SK-N-SH (cell line): Measurements from ENCODE around the gene SASH1. TPM values are rescaled to one million over a fixed set of nuclear protein-coding genes. Genes with fewer than 3 reads are reported as not detected.

ENCODE experiments used
- CTCF ChIA-PET: fragments of 300-600, 350-600 bp; formaldehyde crosslinking; extraction: SDS; loops from one replicate; lab custom pipeline; 2021; lab: Yijun Ruan, JAX
- POLR2A ChIA-PET: fragments of 350-600 bp; sonication (Branson Sonifier 250); formaldehyde crosslinking; extraction: SDS; loops from one replicate; lab custom pipeline; 2020; ENCODE audit warnings: antibody characterized with exemption, inconsistent platforms; lab: Yijun Ruan, JAX
- DNase-seq: peaks from one replicate; pipeline ENCODE4 v3.0.0; 2012
- H2AFZ ChIP-seq: fragments of 200-600 bp; sonication (generic); 2 replicates; pipeline ENCODE4 v1.8.1; 2016; ENCODE audit warnings: antibody characterized with exemption, mild to moderate bottlenecking, low read depth
- H3F3A ChIP-seq: fragments of 200-600 bp; sonication (generic); replicated peaks from 2 replicates; pipeline ENCODE3; 2016; ENCODE audit warnings: antibody characterized with exemption, mild to moderate bottlenecking; ENCODE audit not compliant: insufficient read depth
- H3K27ac ChIP-seq, 2 experiments: fragments of 200-500 bp in 1 of 2; fragments of 200-600 bp in 1 of 2; sonication (Bioruptor generic) in 1 of 2; sonication (generic), shearing (Covaris generic) in 1 of 2; 2 replicates each; pipeline versions ENCODE4 v1.5.1 to v1.6.1; 2014 to 2016; ENCODE audit warnings: low read depth in 2 of 2, inconsistent platforms in 1 of 2, low read length in 1 of 2, mild to moderate bottlenecking in 1 of 2, mixed read lengths in 1 of 2
- H3K27me3 ChIP-seq: fragments of 200-600 bp; sonication (generic), shearing (Covaris generic); 2 replicates; pipeline ENCODE4 v1.6.1; 2016; ENCODE audit warnings: mixed run types; ENCODE audit not compliant: insufficient read depth
- H3K36me3 ChIP-seq, 2 experiments: fragments of 200-500 bp in 1 of 2; fragments of 200-600 bp in 1 of 2; sonication (Bioruptor generic) in 1 of 2; sonication (generic) in 1 of 2; replicated peaks in 1 of 2; 2 replicates each; pipeline versions ENCODE3 to v1.5.1; 2014 to 2016; ENCODE audit warnings: low read length in 1 of 2, mild to moderate bottlenecking in 1 of 2; ENCODE audit not compliant: insufficient read depth in 2 of 2, control insufficient read depth in 1 of 2
- H3K4me1 ChIP-seq, 2 experiments: fragments of 200-500 bp in 1 of 2; fragments of 200-600 bp in 1 of 2; sonication (Bioruptor generic) in 1 of 2; sonication (generic), shearing (Covaris generic) in 1 of 2; 2 replicates each; pipeline versions ENCODE4 v1.5.1 to v1.6.1; 2014 to 2016; ENCODE audit warnings: low read depth in 1 of 2, low read length in 1 of 2, mixed run types in 1 of 2; ENCODE audit not compliant: insufficient read depth in 2 of 2, control insufficient read depth in 1 of 2
- H3K4me2 ChIP-seq: fragments of 200-600 bp; sonication (generic), shearing (Covaris generic); 2 replicates; pipeline ENCODE4 v1.6.1; 2017; ENCODE audit warnings: mixed run types
- H3K4me3 ChIP-seq, 2 experiments: fragments of 200-500 bp in 1 of 2; fragments of 200-600 bp in 1 of 2; sonication (Bioruptor generic) in 1 of 2; sonication (generic), shearing (Covaris generic) in 1 of 2; 2 replicates each; pipeline versions ENCODE4 v1.5.1 to v1.8.1; 2014 to 2016; ENCODE audit warnings: low read depth in 2 of 2, inconsistent platforms in 1 of 2, low read length in 1 of 2, mild to moderate bottlenecking in 1 of 2, mixed read lengths in 1 of 2, moderate library complexity in 1 of 2
- H3K79me2 ChIP-seq: fragments of 200-600 bp; sonication (generic); 2 replicates; pipeline ENCODE4 v1.8.1; 2017; ENCODE audit warnings: mild to moderate bottlenecking; ENCODE audit not compliant: insufficient read depth
- H3K9ac ChIP-seq: fragments of 200-600 bp; sonication (generic); 2 replicates; pipeline ENCODE4 v1.6.1; 2017; ENCODE audit warnings: mixed run types
- H3K9me2 ChIP-seq: fragments of 200-600 bp; sonication (generic); 2 replicates; pipeline ENCODE4 v1.6.1; 2017; ENCODE audit warnings: mixed run types
- H3K9me3 ChIP-seq: fragments of 200-600 bp; sonication (generic); 2 replicates; pipeline ENCODE4 v1.6.1; 2017; ENCODE audit warnings: mixed run types, mild to moderate bottlenecking, moderate library complexity
- H4K20me1 ChIP-seq: fragments of 200-600 bp; sonication (generic); 2 replicates; pipeline ENCODE4 v1.6.1; 2017; ENCODE audit warnings: mild to moderate bottlenecking, mixed run types; ENCODE audit not compliant: insufficient read depth
- CHD2 ChIP-seq: fragments of 150-350 bp; IDR thresholded peaks from 2 replicates; pipeline ENCODE4 v1.6.1; 2018; ENCODE audit warnings: low read length; ENCODE audit not compliant: partially characterized antibody
- CTCF ChIP-seq: fragments of 200-600 bp; sonication (generic); IDR thresholded peaks from 2 replicates; pipeline ENCODE4 v1.6.1; 2017; ENCODE audit warnings: antibody characterized with exemption, mild to moderate bottlenecking, moderate library complexity
- ELF1 ChIP-seq: IDR thresholded peaks from 2 replicates; pipeline ENCODE4 v1.4.0; 2012
- EP300 ChIP-seq, 2 experiments: IDR thresholded peaks; 2 replicates each; pipeline versions ENCODE4 v1.4.0 to v1.6.1; 2012; ENCODE audit warnings: borderline replicate concordance in 1 of 2, low read depth in 1 of 2, low read length in 1 of 2
- EZH2phosphoT487 ChIP-seq: fragments of 200-600 bp; sonication (generic); IDR thresholded peaks from 2 replicates; pipeline ENCODE4 v1.6.1; 2017; ENCODE audit warnings: low read depth, mixed run types, mild to moderate bottlenecking, antibody characterized with exemption, moderate library complexity, borderline replicate concordance
- FOSL2 ChIP-seq: IDR thresholded peaks from 2 replicates; pipeline ENCODE4 v1.4.0; 2012; ENCODE audit warnings: low read depth, mild to moderate bottlenecking, moderate library complexity, borderline replicate concordance
- FOXJ3 ChIP-seq: sonication (generic); formaldehyde crosslinking; IDR thresholded peaks from 2 replicates; pipeline ENCODE4 v1.5.1; 2020; ENCODE audit warnings: mild to moderate bottlenecking, missing genetic modification reagents
- IRF3 ChIP-seq: fragments of 150-350 bp; IDR thresholded peaks from 2 replicates; pipeline ENCODE4 v1.6.1; 2016; ENCODE audit warnings: mild to moderate bottlenecking, low read depth, low read length
- JUND ChIP-seq: IDR thresholded peaks from 2 replicates; pipeline ENCODE4 v1.4.0; 2012
- MXI1 ChIP-seq: IDR thresholded peaks from 2 replicates; pipeline ENCODE4 v1.6.1; 2012; ENCODE audit warnings: mild to moderate bottlenecking, low read depth, low read length, improper control_type of control experiment
- NRF1 ChIP-seq: IDR thresholded peaks from 2 replicates; pipeline ENCODE4 v1.6.1; 2012; ENCODE audit warnings: low read depth, mild to moderate bottlenecking, low read length
- PBX3 ChIP-seq: IDR thresholded peaks from 2 replicates; pipeline ENCODE4; 2012
- RAD21 ChIP-seq: IDR thresholded peaks from 2 replicates; pipeline ENCODE4 v1.6.1; 2012; ENCODE audit warnings: mild to moderate bottlenecking, low read length
- REST ChIP-seq: IDR thresholded peaks from 2 replicates; pipeline ENCODE4 v1.6.1; 2012; ENCODE audit warnings: mild to moderate bottlenecking, low read depth, low read length, moderate library complexity
- RFX5 ChIP-seq: IDR thresholded peaks from 2 replicates; pipeline ENCODE4 v1.6.1; 2012; ENCODE audit warnings: mild to moderate bottlenecking, improper control_type of control experiment, low read length
- SMC3 ChIP-seq: IDR thresholded peaks from 2 replicates; pipeline ENCODE4 v1.6.1; 2012; ENCODE audit warnings: low read depth, low read length, improper control_type of control experiment
- TAF1 ChIP-seq: IDR thresholded peaks from 2 replicates; pipeline ENCODE4 v1.6.1; 2012; ENCODE audit warnings: low read depth, mild to moderate bottlenecking, low read length, moderate library complexity, borderline replicate concordance
- TCF12 ChIP-seq: IDR thresholded peaks from 2 replicates; pipeline ENCODE4 v1.4.0; 2012
- TEAD4 ChIP-seq: IDR thresholded peaks from 2 replicates; pipeline ENCODE4 v1.4.0; 2012; ENCODE audit warnings: mild to moderate bottlenecking, borderline replicate concordance; ENCODE audit not compliant: insufficient read depth
- YY1 ChIP-seq: IDR thresholded peaks from 2 replicates; pipeline ENCODE4 v1.4.0; 2012; ENCODE audit warnings: low read depth, mild to moderate bottlenecking
- WGBS: methylation state at CpG from one replicate; pipeline ENCODE4 v1.1.6; 2017; ENCODE audit warnings: low lambda C conversion rate; 5-methylcytosine and 5-hydroxymethylcytosine counted together
- polyA plus RNA-seq, 3 experiments: library from polyadenylated mRNA; depleted of rRNA; stranded (reverse); fragments of >200 nt; gene quantifications; 2 replicates each; pipeline ENCODE4 v1.2.3, GENCODE V29; 2012

SASH1 gene
- polyA plus RNA-seq, 1 of the 3 experiments (the other 2 are of a cell fraction): 19.8 TPM

GRCh38 chr6:148323344-148323743, 19.3 kb upstream of the SASH1 start:
- H3K4me2 ChIP-seq: peak overlapping the region; percentile 47
- peak overlapping the region; percentile 49; the same call in 1 of the 2 replicates for H3K9ac ChIP-seq
- ChIA-PET CTCF (no interaction called here), POLR2A (no interaction called here)
- no peak overlapping the region for H2AFZ ChIP-seq
- H3K79me2 ChIP-seq: peaks cover 69% of the 10 kb centered on the region
- peaks cover 0 to 10% of the 10 kb centered on the region in 2 experiments; a peak in 2 of 4 replicates for H3K4me1 ChIP-seq
- no peak overlapping the region for H3K4me3 ChIP-seq
- H3F3A ChIP-seq: peaks cover 43% of the 10 kb centered on the region
- H3K36me3 ChIP-seq: peaks cover 0 to 19% of the 10 kb centered on the region in 2 experiments
- no peaks in the 10 kb centered on the region for H3K9me3 ChIP-seq
- no peak for DNase-seq
- no peaks in the 10 kb centered on the region for H3K27me3 ChIP-seq
- TF ChIP-seq PBX3 (peak; percentile 64), MXI1 (no peak), TAF1 (no peak), FOSL2 (peak; percentile 50; the same call in 1 of the 2 replicates), TCF12 (peak; percentile 82), TEAD4 (no peak), EZH2phosphoT487 (no peak), NRF1 (no peak), SMC3 (no peak), RFX5 (no peak), CTCF (no peak), IRF3 (no peak), RAD21 (no peak), CHD2 (no peak), ELF1 (no peak), JUND (peak; percentile 32; the same call in 1 of the 2 replicates), REST (no peak), EP300 (IDR thresholded peaks at IDR 0.05; ENCODE audit: borderline replicate concordance in 1 of 2, low read depth in 1 of 2, low read length in 1 of 2) (0 out of 4 replicates have a peak, but pooled peaks of 1 of the 2 experiments have one; percentile 34), FOXJ3 (CRISPR knock-in tag) (no peak), YY1 (0 out of 2 replicates have a peak, but pooled peaks have one; percentile 10)
- no peaks in the 10 kb centered on the region for H4K20me1 ChIP-seq
- WGBS: 9% methylated on average over 2 of the region's 2 CpGs
- no peaks in the 10 kb centered on the region for H3K9me2 ChIP-seq
- H3K27ac ChIP-seq: peak overlapping the region in 1 of 2 experiments; percentile 91; a peak in 2 of 4 replicates
